Inflammatory macrophage treated with lipopolysaccharide for 4 hours (primary cell): Measurements from ENCODE around the gene BAX.

Experiments used
- DNase-seq: peaks from one replicate; pipeline ENCODE4 v3.0.0-alpha.2; 2020

The BAX gene

GRCh38 chr19:48988860-48989259 is 34.2 kb downstream of the BAX start:
- DNase-seq, result no peak

- DNase-seq, result no peak
Measured at GRCh38 chr19:48989701-48990291, 35.1 kb downstream of the BAX start.

- DNase-seq, result no peak
Measured at GRCh38 chr19:48990400-48990799, 35.7 kb downstream of the BAX start.

GRCh38 chr19:48991011-48991609 is 36.4 kb downstream of the BAX start:
- no peak for DNase-seq

GRCh38 chr19:48991873-48992580 is 37.4 kb downstream of the BAX start:
- DNase-seq, result peak; percentile 85

GRCh38 chr19:48992581-48993174 is 38.0 kb downstream of the BAX start:
- DNase-seq, result no peak

GRCh38 chr19:48993175-48994034 is 38.7 kb downstream of the BAX start, which contains the start of the genes GYS1 and RUVBL2:
TSS of gene GYS1 (minus strand) at chr19:48993309. CDS start at chr19:48993112, 197 bp downstream.
TSS of gene RUVBL2 (plus strand) at chr19:48993887. CDS start at chr19:48993912, 25 bp downstream.
- DNase-seq, result peak; percentile 100

GRCh38 chr19:48994035-48994386 is 39.3 kb downstream of the BAX start:
- no peak for DNase-seq

- peak; percentile 71 for DNase-seq
Measured at GRCh38 chr19:48997972-48998371, 43.3 kb downstream of the BAX start.

- DNase-seq, result peak; percentile 64
Measured at GRCh38 chr19:48999481-49000325, 45.0 kb downstream of the BAX start.

GRCh38 chr19:49004133-49004532 is 49.5 kb downstream of the BAX start:
- DNase-seq, result no peak

GRCh38 chr19:49004964-49005614 is 50.4 kb downstream of the BAX start:
- no peak for DNase-seq

GRCh38 chr19:49006905-49007304 is 52.2 kb downstream of the BAX start:
- DNase-seq, result no peak

- no peak for DNase-seq
Measured at GRCh38 chr19:49009828-49010227, 55.2 kb downstream of the BAX start.

GRCh38 chr19:49010453-49010852 is 55.8 kb downstream of the BAX start:
- no peak for DNase-seq

GRCh38 chr19:49011194-49011593 is 56.5 kb downstream of the BAX start:
- DNase-seq, result no peak
